ENCODE measurements around the gene TNRC18. TPM values are rescaled to one million over a fixed set of nuclear protein-coding genes. Genes with fewer than 3 reads are reported as not detected.

The TNRC18 gene
- polyA plus RNA-seq, 1 donor from 2014 or later: 23.6 TPM

DNA sequence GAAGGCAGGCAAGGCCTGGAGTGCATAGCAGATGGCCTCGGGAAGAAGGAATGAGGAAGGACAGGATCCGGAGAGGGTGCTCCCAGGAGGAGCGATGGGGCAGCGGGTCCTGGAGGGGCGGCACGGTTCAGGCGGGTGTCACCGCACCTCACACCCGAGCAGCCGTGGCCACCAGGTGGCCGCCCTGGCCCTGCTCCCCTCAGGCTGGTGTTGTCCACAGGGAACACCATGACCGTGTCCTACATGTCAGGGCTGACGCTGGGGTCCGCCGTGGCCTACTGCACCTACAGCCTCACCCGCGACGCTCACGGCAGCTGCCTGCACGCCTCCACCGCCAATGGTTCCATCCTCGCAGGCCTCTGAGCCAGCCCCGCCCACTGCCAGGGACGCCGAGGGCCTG lies 121.1 kb downstream of the TNRC18 start:
- Histone ChIP-seq H3K9me3 (ENCODE audit: low read length) (no peaks in the 10 kb centered on the region), H3K4me2 (ENCODE audit: low read length) (no peak overlapping the region), H3K4me3 (ENCODE audit: low read length) (no peak overlapping the region), H3K9ac (ENCODE audit: low read length) (no peak overlapping the region), H3K36me3 (ENCODE audit: insufficient read depth, low read length) (no peaks in the 10 kb centered on the region), H3K9me2 (ENCODE audit: insufficient read depth, low read length) (no peaks in the 10 kb centered on the region), H3K27ac (ENCODE audit: low read length) (no peak overlapping the region), H3K79me2 (replicated peaks; ENCODE audit: insufficient read depth, low read length) (no peaks in the 10 kb centered on the region), H3F3A (ENCODE audit: insufficient read depth, low read length, poor library complexity, severe bottlenecking) (no peaks in the 10 kb centered on the region), H3K27me3 (ENCODE audit: insufficient read depth, low read depth, low read length) (no peaks in the 10 kb centered on the region), H2AFZ (ENCODE audit: low read depth, low read length) (no peak overlapping the region), H4K20me1 (ENCODE audit: insufficient read depth) (no peaks in the 10 kb centered on the region)
- TF ChIP-seq EZH2 (IDR thresholded peaks at IDR 0.05; ENCODE audit: borderline replicate concordance, insufficient read depth, low read length, poor library complexity, severe bottlenecking) (no peak), SMC3 (conservative IDR thresholded peaks at IDR 0.05; ENCODE audit: poor library complexity) (no peak), TAF1 (IDR thresholded peaks at IDR 0.05; ENCODE audit: low read depth) (no peak), RAD21 (conservative IDR thresholded peaks at IDR 0.05) (no peak), EP300 (conservative IDR thresholded peaks at IDR 0.05; ENCODE audit: poor library complexity, severe bottlenecking) (no peak), POLR2AphosphoS5 (IDR thresholded peaks at IDR 0.05) (no peak), MXI1 (conservative IDR thresholded peaks at IDR 0.05; ENCODE audit: poor library complexity, severe bottlenecking) (no peak)
- TF ChIP-seq, protein P1, sequence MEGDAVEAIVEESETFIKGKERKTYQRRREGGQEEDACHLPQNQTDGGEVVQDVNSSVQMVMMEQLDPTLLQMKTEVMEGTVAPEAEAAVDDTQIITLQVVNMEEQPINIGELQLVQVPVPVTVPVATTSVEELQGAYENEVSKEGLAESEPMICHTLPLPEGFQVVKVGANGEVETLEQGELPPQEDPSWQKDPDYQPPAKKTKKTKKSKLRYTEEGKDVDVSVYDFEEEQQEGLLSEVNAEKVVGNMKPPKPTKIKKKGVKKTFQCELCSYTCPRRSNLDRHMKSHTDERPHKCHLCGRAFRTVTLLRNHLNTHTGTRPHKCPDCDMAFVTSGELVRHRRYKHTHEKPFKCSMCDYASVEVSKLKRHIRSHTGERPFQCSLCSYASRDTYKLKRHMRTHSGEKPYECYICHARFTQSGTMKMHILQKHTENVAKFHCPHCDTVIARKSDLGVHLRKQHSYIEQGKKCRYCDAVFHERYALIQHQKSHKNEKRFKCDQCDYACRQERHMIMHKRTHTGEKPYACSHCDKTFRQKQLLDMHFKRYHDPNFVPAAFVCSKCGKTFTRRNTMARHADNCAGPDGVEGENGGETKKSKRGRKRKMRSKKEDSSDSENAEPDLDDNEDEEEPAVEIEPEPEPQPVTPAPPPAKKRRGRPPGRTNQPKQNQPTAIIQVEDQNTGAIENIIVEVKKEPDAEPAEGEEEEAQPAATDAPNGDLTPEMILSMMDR (IDR thresholded peaks at IDR 0.05; ENCODE audit: poor library complexity, severe bottlenecking): no peak
- TF ChIP-seq, protein P2, sequence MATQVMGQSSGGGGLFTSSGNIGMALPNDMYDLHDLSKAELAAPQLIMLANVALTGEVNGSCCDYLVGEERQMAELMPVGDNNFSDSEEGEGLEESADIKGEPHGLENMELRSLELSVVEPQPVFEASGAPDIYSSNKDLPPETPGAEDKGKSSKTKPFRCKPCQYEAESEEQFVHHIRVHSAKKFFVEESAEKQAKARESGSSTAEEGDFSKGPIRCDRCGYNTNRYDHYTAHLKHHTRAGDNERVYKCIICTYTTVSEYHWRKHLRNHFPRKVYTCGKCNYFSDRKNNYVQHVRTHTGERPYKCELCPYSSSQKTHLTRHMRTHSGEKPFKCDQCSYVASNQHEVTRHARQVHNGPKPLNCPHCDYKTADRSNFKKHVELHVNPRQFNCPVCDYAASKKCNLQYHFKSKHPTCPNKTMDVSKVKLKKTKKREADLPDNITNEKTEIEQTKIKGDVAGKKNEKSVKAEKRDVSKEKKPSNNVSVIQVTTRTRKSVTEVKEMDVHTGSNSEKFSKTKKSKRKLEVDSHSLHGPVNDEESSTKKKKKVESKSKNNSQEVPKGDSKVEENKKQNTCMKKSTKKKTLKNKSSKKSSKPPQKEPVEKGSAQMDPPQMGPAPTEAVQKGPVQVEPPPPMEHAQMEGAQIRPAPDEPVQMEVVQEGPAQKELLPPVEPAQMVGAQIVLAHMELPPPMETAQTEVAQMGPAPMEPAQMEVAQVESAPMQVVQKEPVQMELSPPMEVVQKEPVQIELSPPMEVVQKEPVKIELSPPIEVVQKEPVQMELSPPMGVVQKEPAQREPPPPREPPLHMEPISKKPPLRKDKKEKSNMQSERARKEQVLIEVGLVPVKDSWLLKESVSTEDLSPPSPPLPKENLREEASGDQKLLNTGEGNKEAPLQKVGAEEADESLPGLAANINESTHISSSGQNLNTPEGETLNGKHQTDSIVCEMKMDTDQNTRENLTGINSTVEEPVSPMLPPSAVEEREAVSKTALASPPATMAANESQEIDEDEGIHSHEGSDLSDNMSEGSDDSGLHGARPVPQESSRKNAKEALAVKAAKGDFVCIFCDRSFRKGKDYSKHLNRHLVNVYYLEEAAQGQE (IDR thresholded peaks at IDR 0.05; ENCODE audit: borderline replicate concordance): no peak

DNA sequence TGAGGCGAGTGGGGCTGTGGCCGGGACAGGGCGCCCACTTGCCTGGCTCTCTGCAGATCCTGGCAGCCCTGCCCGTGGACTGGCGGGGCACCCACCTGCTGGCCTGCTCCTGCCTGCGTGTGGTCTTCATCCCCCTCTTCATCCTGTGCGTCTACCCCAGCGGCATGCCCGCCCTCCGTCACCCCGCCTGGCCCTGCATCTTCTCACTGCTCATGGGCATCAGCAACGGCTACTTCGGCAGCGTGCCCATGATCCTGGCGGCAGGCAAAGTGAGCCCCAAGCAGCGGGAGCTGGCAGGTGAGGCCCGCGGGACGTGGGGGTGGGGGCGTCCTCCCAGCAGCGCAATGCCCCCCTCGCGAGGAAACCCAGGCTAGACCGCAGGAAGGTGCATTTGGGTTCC lies 123.3 kb downstream of the TNRC18 start:
- Histone ChIP-seq H3K27ac (ENCODE audit: low read length) (no peak overlapping the region), H3K9ac (ENCODE audit: low read length) (no peak overlapping the region), H3K4me3 (ENCODE audit: low read length) (no peak overlapping the region), H3K9me2 (ENCODE audit: insufficient read depth, low read length) (no peaks in the 10 kb centered on the region), H3K36me3 (ENCODE audit: insufficient read depth, low read length) (no peaks in the 10 kb centered on the region), H3F3A (ENCODE audit: insufficient read depth, low read length, poor library complexity, severe bottlenecking) (no peaks in the 10 kb centered on the region), H3K4me2 (ENCODE audit: low read length) (no peak overlapping the region), H3K9me3 (ENCODE audit: low read length) (no peaks in the 10 kb centered on the region), H2AFZ (ENCODE audit: low read depth, low read length) (no peak overlapping the region), H3K79me2 (replicated peaks; ENCODE audit: insufficient read depth, low read length) (no peaks in the 10 kb centered on the region), H4K20me1 (ENCODE audit: insufficient read depth) (no peaks in the 10 kb centered on the region), H3K27me3 (ENCODE audit: insufficient read depth, low read depth, low read length) (no peaks in the 10 kb centered on the region)
- TF ChIP-seq, protein P1 (IDR thresholded peaks at IDR 0.05; ENCODE audit: poor library complexity, severe bottlenecking): no peak
- TF ChIP-seq, protein P2 (IDR thresholded peaks at IDR 0.05; ENCODE audit: borderline replicate concordance): no peak
- TF ChIP-seq RAD21 (conservative IDR thresholded peaks at IDR 0.05): no peak
- TF ChIP-seq SMC3 (conservative IDR thresholded peaks at IDR 0.05; ENCODE audit: poor library complexity): no peak
- TF ChIP-seq TAF1 (IDR thresholded peaks at IDR 0.05; ENCODE audit: low read depth): no peak
- no peak for TF ChIP-seq EP300 (conservative IDR thresholded peaks at IDR 0.05; ENCODE audit: poor library complexity, severe bottlenecking)
- no peak for TF ChIP-seq EZH2 (IDR thresholded peaks at IDR 0.05; ENCODE audit: borderline replicate concordance, insufficient read depth, low read length, poor library complexity, severe bottlenecking)
- TF ChIP-seq POLR2AphosphoS5 (IDR thresholded peaks at IDR 0.05): no peak
- no peak for TF ChIP-seq MXI1 (conservative IDR thresholded peaks at IDR 0.05; ENCODE audit: poor library complexity, severe bottlenecking)
